Measurements from ENCODE around the gene PTPRC.

DNA sequence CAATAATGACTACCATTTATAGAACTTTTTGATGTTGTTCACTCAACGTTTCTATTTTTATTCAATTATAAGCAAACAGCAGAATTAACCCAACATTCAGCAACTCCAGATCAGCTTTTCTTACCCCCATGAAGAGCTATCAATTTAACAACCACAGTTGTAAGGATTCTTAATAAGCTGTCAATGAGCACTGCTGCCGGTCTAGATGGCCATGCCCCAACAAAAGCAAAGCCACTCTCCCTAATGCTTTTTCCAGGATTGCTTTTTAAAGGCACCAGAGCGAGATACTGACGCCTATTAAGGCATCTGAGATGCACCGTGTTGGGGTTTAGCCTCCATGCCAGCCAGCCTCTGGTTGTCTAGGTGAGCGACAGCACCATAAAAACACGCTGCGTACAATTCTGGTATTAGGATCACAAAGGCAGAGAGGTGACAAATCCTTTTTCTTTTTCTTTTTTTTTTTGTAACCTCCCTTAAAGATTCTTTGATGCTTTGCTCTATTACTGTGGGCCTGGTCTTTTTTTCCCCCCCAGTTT, 39.5 kb downstream of the PTPRC start:
- TF ChIP-seq, protein P1, sequence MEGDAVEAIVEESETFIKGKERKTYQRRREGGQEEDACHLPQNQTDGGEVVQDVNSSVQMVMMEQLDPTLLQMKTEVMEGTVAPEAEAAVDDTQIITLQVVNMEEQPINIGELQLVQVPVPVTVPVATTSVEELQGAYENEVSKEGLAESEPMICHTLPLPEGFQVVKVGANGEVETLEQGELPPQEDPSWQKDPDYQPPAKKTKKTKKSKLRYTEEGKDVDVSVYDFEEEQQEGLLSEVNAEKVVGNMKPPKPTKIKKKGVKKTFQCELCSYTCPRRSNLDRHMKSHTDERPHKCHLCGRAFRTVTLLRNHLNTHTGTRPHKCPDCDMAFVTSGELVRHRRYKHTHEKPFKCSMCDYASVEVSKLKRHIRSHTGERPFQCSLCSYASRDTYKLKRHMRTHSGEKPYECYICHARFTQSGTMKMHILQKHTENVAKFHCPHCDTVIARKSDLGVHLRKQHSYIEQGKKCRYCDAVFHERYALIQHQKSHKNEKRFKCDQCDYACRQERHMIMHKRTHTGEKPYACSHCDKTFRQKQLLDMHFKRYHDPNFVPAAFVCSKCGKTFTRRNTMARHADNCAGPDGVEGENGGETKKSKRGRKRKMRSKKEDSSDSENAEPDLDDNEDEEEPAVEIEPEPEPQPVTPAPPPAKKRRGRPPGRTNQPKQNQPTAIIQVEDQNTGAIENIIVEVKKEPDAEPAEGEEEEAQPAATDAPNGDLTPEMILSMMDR (IDR thresholded peaks at IDR 0.05; ENCODE audit: low read depth, low read length), result no peak
- TF ChIP-seq, protein P2, sequence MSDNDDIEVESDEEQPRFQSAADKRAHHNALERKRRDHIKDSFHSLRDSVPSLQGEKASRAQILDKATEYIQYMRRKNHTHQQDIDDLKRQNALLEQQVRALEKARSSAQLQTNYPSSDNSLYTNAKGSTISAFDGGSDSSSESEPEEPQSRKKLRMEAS (IDR thresholded peaks at IDR 0.05; ENCODE audit: low read depth, low read length), result no peak
- TF ChIP-seq POLR2A (IDR thresholded peaks at IDR 0.05; ENCODE audit: extremely low read depth, insufficient read length) (no peak), MYC (IDR thresholded peaks at IDR 0.05; ENCODE audit: low read depth, low read length) (no peak)

All from NB4 (cell line).